Myocyte (in vitro differentiated cells): ENCODE results near the gene MTCH1. TPM values are rescaled to one million over a fixed set of nuclear protein-coding genes. Genes with fewer than 3 reads are reported as not detected.
A peak's percentile ranks its signal among the peaks of the same experiment; 100 is the strongest.

Experiments
- DNase-seq: peaks from one replicate; pipeline ENCODE4 v3.0.0-alpha.2; 2012; ENCODE audit warnings: low read depth
- total RNA-seq: library from RNA; depleted of rRNA; stranded (reverse); fragments of >200 nt; gene quantifications from 2 replicates; pipeline ENCODE4 v1.2.3, GENCODE V29; 2014

The MTCH1 gene
- total RNA-seq, 1 donor from 2014 or later = 138 TPM

GRCh38 chr6:37018198-37019064 lies 32.4 kb upstream of the MTCH1 start:
- DNase-seq = peak; percentile 88

GRCh38 chr6:37017606-37018197 lies 31.7 kb upstream of the MTCH1 start:
- no peak for DNase-seq

- DNase-seq = no peak
Observed at GRCh38 chr6:37016995-37017394, 31.0 kb upstream of the MTCH1 start.

- no peak for DNase-seq
Observed at GRCh38 chr6:37015532-37015931, 29.5 kb upstream of the MTCH1 start.

- DNase-seq = no peak
Observed at GRCh38 chr6:37014667-37015066, 28.7 kb upstream of the MTCH1 start.

GRCh38 chr6:37013516-37014491 lies 27.8 kb upstream of the MTCH1 start:
- DNase-seq = no peak

- peak; percentile 13 for DNase-seq
Observed at GRCh38 chr6:37011656-37012378, 25.8 kb upstream of the MTCH1 start.

GRCh38 chr6:37010402-37010892 lies 24.5 kb upstream of the MTCH1 start:
- peak; percentile 16 for DNase-seq

GRCh38 chr6:37008484-37009465 lies 22.8 kb upstream of the MTCH1 start:
- no peak for DNase-seq

GRCh38 chr6:37007340-37008043 lies 21.5 kb upstream of the MTCH1 start:
- no peak for DNase-seq

GRCh38 chr6:37006793-37007339 lies 20.9 kb upstream of the MTCH1 start:
- no peak for DNase-seq

GRCh38 chr6:37005827-37006567 lies 20.0 kb upstream of the MTCH1 start:
- DNase-seq = no peak

- DNase-seq = no peak
Observed at GRCh38 chr6:37005061-37005810, 19.2 kb upstream of the MTCH1 start, which contains the start of gene FGD2. TSS of gene FGD2 (plus strand) at chr6:37005655. CDS start at chr6:37005818, 163 bp downstream.

- DNase-seq = no peak
Observed at GRCh38 chr6:37004044-37004980, 18.3 kb upstream of the MTCH1 start.

GRCh38 chr6:36999751-37000125 lies 13.7 kb upstream of the MTCH1 start:
- no peak for DNase-seq
